ENCODE measurements around the gene STRN4. TPM values are rescaled to one million over a fixed set of nuclear protein-coding genes. Genes with fewer than 3 reads are reported as not detected.

The STRN4 gene
- total and polyA plus RNA-seq, 8 donors: 54.2 to 97.9 (median 79.0) TPM

GRCh38 chr19:46745521-46746280 lies 549 bp downstream of the STRN4 start, which contains the start of gene FKRP:
Gene FKRP, plus strand, starts transcription at chr19:46746057. Its CDS starts 9,394 bp downstream, at chr19:46755451.
- peaks cover 5 to 65% of the 10 kb centered on the region in 2 donors for H3K4me1 ChIP-seq
- H3K36me3 ChIP-seq: peaks cover 0 to 10% of the 10 kb centered on the region in 2 donors
- H3K4me3 ChIP-seq: peak within 1 kb of the TSS; percentile 86 to 98
- no peaks in the 10 kb centered on the region for H3K9me3 ChIP-seq
- peak; percentile 64 for ATAC-seq
- H3K27ac ChIP-seq: peak within 1 kb of the TSS; percentile 81 to 85
- intact Hi-C loops (cut with DNase I): no loop called here
- TF ChIP-seq CTCF (IDR thresholded peaks at IDR 0.05): no peak
- H3K27me3 ChIP-seq: no peaks in the 10 kb centered on the region
- DNase-seq: peak in 1 of 4 donors; percentile 87

DNA sequence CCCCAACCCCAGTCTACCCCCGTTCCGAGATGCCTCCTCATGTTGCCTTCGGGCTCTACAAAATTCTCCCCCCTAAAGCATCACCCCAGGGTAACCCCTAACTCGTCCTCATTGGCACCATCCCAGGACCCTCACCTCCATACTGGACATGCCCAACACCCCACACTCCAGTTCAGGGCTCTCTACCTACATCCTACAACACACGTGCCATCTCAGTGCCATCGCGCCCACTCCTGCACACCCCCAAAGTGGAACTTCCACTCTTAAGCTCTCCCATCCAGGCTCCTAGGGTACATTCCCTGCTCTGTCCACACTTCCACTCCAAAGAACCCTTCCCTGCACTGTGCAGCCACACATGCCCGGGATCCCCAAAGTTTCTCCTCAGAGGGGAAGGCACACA lies 1.2 kb downstream of the STRN4 start:
- Histone ChIP-seq H3K4me1 (peaks cover 5 to 69% of the 10 kb centered on the region in 2 donors), H3K27ac (no peak overlapping the region), H3K4me3 (peak overlapping the region; percentile 86 to 98), H3K27me3 (no peaks in the 10 kb centered on the region), H3K36me3 (peaks cover 0 to 10% of the 10 kb centered on the region in 2 donors), H3K9me3 (no peaks in the 10 kb centered on the region)
- peak in 1 of 4 donors; percentile 20 for DNase-seq
- peak; percentile 29 for ATAC-seq
- intact Hi-C loops (cut with DNase I): no loop called here
- TF ChIP-seq CTCF (IDR thresholded peaks at IDR 0.05): no peak

DNA sequence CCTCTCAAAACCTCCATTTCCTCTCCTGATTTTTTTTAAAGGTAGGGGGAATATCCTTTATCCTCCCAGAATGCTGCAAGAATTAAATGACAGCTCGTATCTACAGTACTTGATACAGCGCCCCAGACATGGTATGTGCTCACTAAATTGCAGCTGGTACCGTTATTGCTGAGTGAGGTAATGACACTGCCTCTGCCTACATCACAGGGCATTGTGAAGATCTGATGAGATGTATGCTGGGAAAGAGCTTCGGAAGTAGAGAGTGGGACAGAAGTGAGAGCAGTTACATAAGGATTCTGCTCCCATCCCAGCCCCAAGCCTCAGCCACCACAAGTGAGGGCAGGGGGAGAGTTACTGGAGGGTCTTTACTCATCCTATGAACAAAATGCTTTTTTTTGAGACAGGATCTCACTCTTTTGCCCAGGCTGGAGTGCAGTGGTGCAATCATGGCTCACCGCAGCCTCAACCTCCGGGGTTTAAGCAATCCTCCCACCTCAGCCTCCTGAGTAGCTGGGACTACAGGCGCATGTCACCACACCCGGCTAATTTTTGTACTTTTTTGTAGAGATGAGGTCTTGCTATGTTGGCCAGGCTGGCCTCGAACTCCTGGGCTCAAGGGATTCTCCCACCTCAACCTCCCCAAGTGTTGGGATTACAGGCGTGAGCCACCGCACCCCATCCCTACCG lies 2.1 kb downstream of the STRN4 start:
- ATAC-seq: no peak
- intact Hi-C loops (cut with DNase I): no loop called here
- no peak for TF ChIP-seq CTCF (IDR thresholded peaks at IDR 0.05)
- Histone ChIP-seq H3K36me3 (peaks cover 0 to 10% of the 10 kb centered on the region in 2 donors), H3K9me3 (no peaks in the 10 kb centered on the region), H3K4me1 (peaks cover 5 to 73% of the 10 kb centered on the region in 2 donors), H3K27me3 (no peaks in the 10 kb centered on the region), H3K27ac (no peak overlapping the region), H3K4me3 (peak overlapping the region in 1 of 2 donors; percentile 98)
- DNase-seq: peak in 1 of 4 donors; percentile 39

- H3K4me1 ChIP-seq: peaks cover 5 to 71% of the 10 kb centered on the region in 2 donors
- H3K27ac ChIP-seq: no peak overlapping the region
- no peak for TF ChIP-seq CTCF (IDR thresholded peaks at IDR 0.05)
- H3K4me3 ChIP-seq: no peak overlapping the region
- H3K36me3 ChIP-seq: peaks cover 0 to 17% of the 10 kb centered on the region in 2 donors
- H3K9me3 ChIP-seq: no peaks in the 10 kb centered on the region
- H3K27me3 ChIP-seq: no peaks in the 10 kb centered on the region
- intact Hi-C loops (cut with DNase I): no loop called here
- DNase-seq (no peak), ATAC-seq (no peak)
Observed at GRCh38 chr19:46742926-46743480, 3.2 kb downstream of the STRN4 start.

DNA sequence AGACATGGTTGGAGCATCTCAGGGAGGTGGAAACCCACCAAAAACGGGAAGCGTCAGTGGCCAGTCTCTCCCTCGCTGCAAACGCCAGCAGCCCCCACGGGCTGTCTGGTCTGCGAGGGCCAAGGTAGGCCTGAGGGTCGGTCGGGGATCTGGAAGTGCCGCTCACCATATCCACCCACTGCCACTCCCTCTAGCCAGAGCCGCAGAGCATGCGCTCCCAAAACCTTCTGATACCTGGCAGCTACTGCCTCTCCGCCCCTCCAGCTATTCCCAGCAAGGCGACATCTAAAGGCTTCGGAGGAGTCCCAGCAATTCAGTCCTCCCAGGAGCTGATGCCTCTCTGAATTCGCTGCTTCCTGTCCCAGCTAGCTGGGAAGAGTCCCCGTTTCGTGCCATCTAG lies 4.8 kb downstream of the STRN4 start:
- Histone ChIP-seq H3K4me3 (no peak overlapping the region), H3K36me3 (peaks cover 0 to 33% of the 10 kb centered on the region in 2 donors), H3K27me3 (no peaks in the 10 kb centered on the region), H3K4me1 (peaks cover 5 to 70% of the 10 kb centered on the region in 2 donors), H3K9me3 (no peaks in the 10 kb centered on the region), H3K27ac (no peak overlapping the region)
- ATAC-seq: no peak
- peak in 1 of 4 donors; percentile 39 for DNase-seq
- intact Hi-C loops (cut with DNase I): no loop called here
- TF ChIP-seq CTCF (IDR thresholded peaks at IDR 0.05): no peak

Measured in left lung (tissue), 10 donors.